22Rv1 (cell line): ENCODE results near the gene CHL1.

Source experiments
- H3K27ac ChIP-seq: fragments of 450-650 bp; 2 replicates; pipeline ENCODE4 v1.5.1; 2017
- CTCF ChIP-seq: fragments of 450-650 bp; IDR thresholded peaks from 2 replicates; pipeline ENCODE4 v1.5.1; 2017; ENCODE audit warnings: mild to moderate bottlenecking
- ZFX ChIP-seq: fragments of 450-650 bp; IDR thresholded peaks from 2 replicates; pipeline ENCODE4 v1.6.1; 2017; ENCODE audit warnings: antibody characterized with exemption, borderline replicate concordance

The CHL1 gene

GRCh38 chr3:192215-192929 is 4.2 kb upstream of the CHL1 start:
- H3K27ac ChIP-seq = no peak overlapping the region
- TF ChIP-seq ZFX = no peak
- TF ChIP-seq CTCF = no peak

- TF ChIP-seq CTCF (no peak), ZFX (no peak)
- H3K27ac ChIP-seq = no peak overlapping the region
These were observed 2.6 kb upstream of the CHL1 start for GRCh38 chr3:194001-194400.

- TF ChIP-seq CTCF (no peak), ZFX (no peak)
- H3K27ac ChIP-seq = no peak overlapping the region
These were observed 2.1 kb upstream of the CHL1 start for GRCh38 chr3:194421-194820.

GRCh38 chr3:195666-196065 is 897 bp upstream of the CHL1 start:
- TF ChIP-seq ZFX = no peak
- peak; percentile 24 for TF ChIP-seq CTCF
- no peak overlapping the region for H3K27ac ChIP-seq

- peak overlapping the region; percentile 31; the same call in 1 of the 2 replicates for H3K27ac ChIP-seq
- TF ChIP-seq CTCF = no peak
- no peak for TF ChIP-seq ZFX
These were observed 725 bp downstream of the CHL1 start for GRCh38 chr3:197149-197827.

- H3K27ac ChIP-seq = no peak overlapping the region
- TF ChIP-seq ZFX = no peak
- TF ChIP-seq CTCF = no peak
These were observed 1.4 kb downstream of the CHL1 start for GRCh38 chr3:197828-198491.

- no peak overlapping the region for H3K27ac ChIP-seq
- TF ChIP-seq CTCF (no peak), ZFX (no peak)
These were observed 3.3 kb downstream of the CHL1 start for GRCh38 chr3:199835-200234.
